Measurements from ENCODE around the gene NCAM2. TPM values are rescaled to one million over a fixed set of nuclear protein-coding genes. Genes with fewer than 3 reads are reported as not detected.

NCAM2 gene
- total and polyA plus RNA-seq, 7 donors: 0.14 to 2.4 (median 0.62) TPM

- DNase-seq: no peak
- Histone ChIP-seq H3K4me3 (no peak overlapping the region), H3K4me1 (no peaks in the 10 kb centered on the region), H3K9me3 (no peaks in the 10 kb centered on the region), H3K27me3 (ENCODE audit: insufficient read depth in 3 of 3, low read length in 2 of 3) (no peaks in the 10 kb centered on the region), H3K27ac (no peak overlapping the region), H3K36me3 (ENCODE audit: insufficient read depth in 1 of 2, low read depth in 1 of 2) (no peaks in the 10 kb centered on the region)
- TF ChIP-seq CTCF (IDR thresholded peaks at IDR 0.05): no peak
- WGBS, 3 donors: 75 to 78% (median 77%) methylated on average over 4 of the region's 4 CpGs
- intact Hi-C loops (cut with DNase I): no loop called here
- no peak for ATAC-seq
Measured at GRCh38 chr21:21286170-21286798, 288.1 kb downstream of the NCAM2 start.

- no peak overlapping the region for H3K27ac ChIP-seq
- no peak overlapping the region for H3K4me3 ChIP-seq
- no peak for TF ChIP-seq CTCF (IDR thresholded peaks at IDR 0.05)
- no peaks in the 10 kb centered on the region for H3K27me3 ChIP-seq (ENCODE audit: insufficient read depth in 3 of 3, low read length in 2 of 3)
- H3K9me3 ChIP-seq: no peaks in the 10 kb centered on the region
- 86 to 87% (median 87%) methylated on average over 4 of the region's 4 CpGs for WGBS, 3 donors
- ATAC-seq (no peak), DNase-seq (no peak)
- H3K4me1 ChIP-seq: no peaks in the 10 kb centered on the region
- intact Hi-C loops (cut with DNase I): no loop called here
- H3K36me3 ChIP-seq (ENCODE audit: insufficient read depth in 1 of 2, low read depth in 1 of 2): no peaks in the 10 kb centered on the region
Measured at GRCh38 chr21:21290751-21291150, 292.5 kb downstream of the NCAM2 start.

GRCh38 chr21:21291883-21292569 is 293.8 kb downstream of the NCAM2 start:
- no peak for ATAC-seq
- Histone ChIP-seq H3K36me3 (ENCODE audit: insufficient read depth in 1 of 2, low read depth in 1 of 2) (no peaks in the 10 kb centered on the region), H3K4me1 (no peaks in the 10 kb centered on the region), H3K27me3 (ENCODE audit: insufficient read depth in 3 of 3, low read length in 2 of 3) (no peaks in the 10 kb centered on the region), H3K27ac (no peak overlapping the region), H3K9me3 (no peaks in the 10 kb centered on the region), H3K4me3 (no peak overlapping the region)
- intact Hi-C loops (cut with DNase I): no loop called here
- 94 to 98% (median 97%) methylated on average over 3 of the region's 3 CpGs for WGBS, 3 donors
- DNase-seq: no peak
- no peak for TF ChIP-seq CTCF (IDR thresholded peaks at IDR 0.05)

- intact Hi-C loops (cut with DNase I): no loop called here
- H3K27me3 ChIP-seq (ENCODE audit: insufficient read depth in 3 of 3, low read length in 2 of 3): no peaks in the 10 kb centered on the region
- no peak for DNase-seq
- no peak overlapping the region for H3K27ac ChIP-seq
- H3K4me3 ChIP-seq: no peak overlapping the region
- H3K36me3 ChIP-seq (ENCODE audit: insufficient read depth in 1 of 2, low read depth in 1 of 2): no peaks in the 10 kb centered on the region
- ATAC-seq: no peak
- WGBS, 3 donors: 91 to 96% (median 94%) methylated on average over 3 of the region's 3 CpGs
- H3K4me1 ChIP-seq: no peaks in the 10 kb centered on the region
- no peaks in the 10 kb centered on the region for H3K9me3 ChIP-seq
- TF ChIP-seq CTCF (IDR thresholded peaks at IDR 0.05): no peak
Measured at GRCh38 chr21:21295303-21295702, 297.1 kb downstream of the NCAM2 start.
